HTERT RPE-1 (cell line): ENCODE data around the gene TPGS1.

Experiments used
- in situ Hi-C: fragments of 300-500 bp; cut with MboI; formaldehyde crosslinking; loops from 4 replicates; pipeline ENCODE4 v1.14.3; 2020; ENCODE audit warnings: low sequenced_read_pairs

TPGS1 gene

DNA sequence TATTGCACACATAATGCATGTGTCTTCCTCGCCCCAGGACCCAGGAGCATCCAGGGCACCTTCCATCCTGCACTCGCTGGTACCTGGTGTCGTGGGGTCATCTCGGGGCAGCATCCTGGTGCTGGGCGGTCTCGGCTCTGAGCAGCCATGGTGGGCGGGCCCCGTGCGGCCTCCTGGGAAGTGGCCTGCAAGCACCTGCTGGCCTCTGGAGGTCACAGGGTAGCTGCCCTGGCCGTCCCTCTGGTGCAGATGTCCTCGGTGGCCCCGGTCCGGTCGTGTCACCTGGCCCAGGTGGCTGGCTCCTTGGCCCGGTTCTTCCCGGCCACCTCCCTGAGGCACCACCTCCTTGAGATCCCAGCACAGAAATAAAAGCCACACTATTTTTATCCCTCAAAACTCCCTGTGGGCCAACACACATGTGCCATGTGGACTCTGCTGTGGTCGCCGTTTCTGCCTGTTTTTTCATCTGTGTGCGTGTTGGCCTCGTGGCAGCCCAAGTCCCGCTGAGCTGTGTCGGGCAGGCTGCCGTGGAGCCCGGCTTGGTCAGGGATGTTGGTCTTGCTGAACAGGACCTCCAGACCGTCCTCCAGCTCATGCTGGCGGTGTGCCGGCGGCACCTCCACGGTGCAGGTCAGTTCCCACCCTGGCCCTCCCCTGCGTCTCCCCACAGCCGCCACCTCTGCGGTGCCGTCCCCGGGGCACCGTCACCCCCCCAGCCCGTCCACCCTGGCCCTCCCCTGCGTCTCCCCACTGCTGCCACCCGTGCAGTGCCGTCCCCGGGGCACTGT is 31.5 kb downstream of the TPGS1 start:
- in situ Hi-C loops: no loop called here

DNA sequence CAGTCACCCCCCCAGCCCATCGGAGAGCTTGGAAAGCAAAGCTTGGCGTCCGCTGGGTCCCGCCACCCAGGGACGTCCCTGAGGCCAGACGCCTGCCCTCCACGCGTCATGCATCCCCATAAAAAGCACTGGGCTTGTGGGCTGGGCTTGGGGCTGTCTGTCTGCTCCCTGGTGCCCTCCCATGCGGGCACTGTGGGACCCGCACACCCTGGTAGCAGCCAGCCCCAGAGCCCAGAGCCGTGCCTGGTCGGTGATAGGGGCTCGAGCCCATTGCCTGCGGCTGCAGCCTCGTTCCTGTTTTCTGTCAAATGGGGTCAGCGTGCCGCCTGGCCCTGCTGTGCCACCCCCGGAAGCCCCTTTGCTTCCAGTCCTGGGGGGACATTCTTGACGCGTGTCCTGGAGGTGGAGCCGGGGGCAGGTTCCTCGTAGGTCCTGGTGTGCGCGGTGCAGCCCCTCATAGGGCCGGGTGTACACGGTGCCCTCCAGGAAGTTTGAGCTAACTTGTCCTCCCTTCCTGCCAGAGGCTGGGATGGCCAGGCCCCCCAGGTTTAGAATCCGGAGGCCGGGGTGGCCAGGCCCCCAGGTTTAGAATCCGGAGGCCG is 32.2 kb downstream of the TPGS1 start:
- in situ Hi-C loops: no loop called here

DNA sequence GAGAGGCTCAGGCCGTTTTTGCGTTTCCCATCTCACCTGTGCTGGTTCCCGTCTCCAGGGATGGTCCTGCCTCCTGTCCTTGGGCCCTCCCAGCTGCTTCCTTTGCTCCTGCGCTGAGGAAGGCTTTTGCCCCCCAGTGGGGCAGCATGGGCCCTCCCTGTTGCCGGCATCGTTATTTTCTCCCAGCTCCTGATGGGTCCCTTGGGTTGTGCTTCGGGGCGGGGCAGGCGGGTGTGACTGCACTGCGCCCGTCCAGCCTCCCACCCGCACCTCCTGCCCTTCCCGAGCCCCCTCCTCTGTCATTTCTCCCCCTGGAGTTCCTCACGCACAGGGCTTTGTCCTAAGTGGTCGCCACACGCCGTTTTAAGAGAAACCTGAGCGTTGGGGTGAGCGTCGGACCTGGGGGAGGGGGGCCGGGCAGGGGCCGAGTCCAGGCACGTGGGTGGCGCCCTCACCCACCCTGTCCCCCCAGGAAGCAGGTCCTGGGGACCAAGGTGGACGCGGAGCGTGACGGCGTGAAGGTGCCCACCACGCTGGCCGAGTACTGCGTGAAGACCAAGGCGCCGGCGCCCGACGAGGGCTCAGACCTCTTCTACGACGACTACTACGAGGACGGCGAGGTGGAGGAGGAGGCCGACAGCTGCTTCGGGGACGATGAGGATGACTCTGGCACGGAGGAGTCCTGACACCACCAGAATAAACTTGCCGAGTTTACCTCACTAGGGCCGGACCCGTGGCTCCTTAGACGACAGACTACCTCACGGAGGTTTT is 33.8 kb downstream of the TPGS1 start:
- in situ Hi-C loops: no loop called here

DNA sequence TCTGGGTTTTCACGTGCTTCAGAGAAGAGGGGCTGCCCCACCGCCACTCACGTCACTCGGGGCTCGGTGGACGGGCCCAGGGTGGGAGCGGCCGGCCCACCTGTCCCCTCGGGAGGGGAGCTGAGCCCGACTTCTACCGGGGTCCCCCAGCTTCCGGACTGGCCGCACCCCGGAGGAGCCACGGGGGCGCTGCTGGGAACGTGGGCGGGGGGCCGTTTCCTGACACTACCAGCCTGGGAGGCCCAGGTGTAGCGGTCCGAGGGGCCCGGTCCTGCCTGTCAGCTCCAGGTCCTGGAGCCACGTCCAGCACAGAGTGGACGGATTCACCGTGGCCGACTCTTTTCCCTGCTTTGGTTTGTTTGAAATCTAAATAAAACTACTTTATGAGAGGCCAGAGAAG is 34.4 kb downstream of the TPGS1 start:
- in situ Hi-C loops: no loop called here

DNA sequence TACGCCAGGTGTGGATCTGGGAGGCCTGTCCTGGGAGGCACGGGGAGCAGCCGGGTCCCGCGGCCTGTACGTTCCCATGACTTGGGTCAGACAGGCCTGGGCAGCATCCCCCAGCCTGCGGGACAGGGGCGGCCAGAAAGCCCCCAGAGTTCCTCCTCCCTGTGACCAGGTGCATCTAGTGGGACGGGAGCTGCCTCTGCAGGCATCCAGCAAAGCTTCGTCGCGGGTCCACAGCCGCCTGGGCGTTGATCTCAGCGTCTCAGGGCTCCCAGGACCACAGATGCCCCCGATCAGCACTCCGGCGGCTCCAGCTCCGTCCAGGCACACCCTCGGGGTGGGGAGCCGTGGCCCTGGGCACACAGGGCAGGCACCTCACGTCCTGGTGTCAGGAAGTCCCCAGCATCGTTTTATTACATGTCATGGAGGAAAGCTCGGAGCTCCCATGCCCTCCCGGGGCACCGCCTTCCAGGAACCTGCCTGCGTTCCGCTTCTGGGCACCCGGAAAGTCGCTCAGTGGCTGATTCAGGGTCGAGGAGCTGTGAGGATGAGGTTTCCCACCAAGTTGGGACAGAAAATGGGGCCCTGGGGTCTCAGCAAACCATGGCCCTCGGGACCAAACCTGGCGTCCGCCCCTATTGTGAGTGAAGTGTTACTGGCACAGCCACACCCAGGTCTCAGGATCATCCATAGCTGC is 35.0 kb downstream of the TPGS1 start:
- in situ Hi-C loops: no loop called here

DNA sequence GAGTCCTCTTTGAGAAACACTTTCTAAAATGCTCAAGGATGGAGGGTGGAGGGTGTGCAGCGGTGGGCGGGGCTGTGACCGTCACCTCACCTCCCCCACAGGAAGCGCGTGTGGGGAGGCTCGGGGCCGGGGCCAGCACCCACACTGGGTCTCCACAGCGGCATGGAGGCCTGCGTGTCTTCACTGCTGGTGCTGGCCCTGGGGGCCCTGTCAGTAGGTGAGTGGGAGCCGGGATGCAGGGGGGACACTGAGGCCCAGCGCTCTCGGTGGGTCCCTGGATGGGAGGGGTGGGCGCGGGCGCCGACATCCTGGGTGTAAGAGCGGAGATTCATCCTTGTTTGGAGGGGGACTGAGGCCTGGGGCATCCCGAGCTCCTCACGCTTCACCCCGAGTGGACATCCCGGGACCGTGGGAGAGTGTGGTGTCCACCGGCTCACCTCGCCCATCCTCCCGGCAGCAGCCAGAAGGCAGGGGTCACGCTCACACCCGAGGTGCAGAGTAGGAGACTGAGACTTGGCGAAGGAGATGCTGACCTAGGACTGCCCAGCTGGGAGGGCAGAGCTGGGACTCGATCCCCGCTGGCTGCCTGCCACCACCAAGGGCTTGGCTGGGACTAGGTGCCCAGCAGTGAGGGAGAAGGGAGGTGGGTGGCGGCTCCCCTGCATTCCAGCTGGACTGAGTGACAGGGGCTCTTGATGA is 36.8 kb downstream of the TPGS1 start, which contains the start of gene GZMM:
Gene GZMM, plus strand, starts transcription at position 144 of the 699 bp plus-strand sequence. Its CDS starts 19 bp downstream, at position 163.
- in situ Hi-C loops: no loop called here

DNA sequence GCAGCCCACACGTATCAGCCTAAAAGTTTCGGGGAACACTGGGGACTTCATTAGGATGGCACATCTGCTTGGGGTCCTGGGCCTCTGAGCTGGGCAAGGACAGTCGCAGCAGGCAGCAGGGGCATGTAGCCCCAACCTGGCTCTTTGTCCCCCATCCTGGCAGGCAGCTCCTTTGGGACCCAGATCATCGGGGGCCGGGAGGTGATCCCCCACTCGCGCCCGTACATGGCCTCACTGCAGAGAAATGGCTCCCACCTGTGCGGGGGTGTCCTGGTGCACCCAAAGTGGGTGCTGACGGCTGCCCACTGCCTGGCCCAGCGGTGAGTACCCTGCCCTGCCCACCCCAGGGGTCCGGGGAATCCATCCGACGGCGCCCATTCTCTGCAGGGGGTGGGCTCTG is 39.8 kb downstream of the TPGS1 start:
- in situ Hi-C loops: no loop called here

DNA sequence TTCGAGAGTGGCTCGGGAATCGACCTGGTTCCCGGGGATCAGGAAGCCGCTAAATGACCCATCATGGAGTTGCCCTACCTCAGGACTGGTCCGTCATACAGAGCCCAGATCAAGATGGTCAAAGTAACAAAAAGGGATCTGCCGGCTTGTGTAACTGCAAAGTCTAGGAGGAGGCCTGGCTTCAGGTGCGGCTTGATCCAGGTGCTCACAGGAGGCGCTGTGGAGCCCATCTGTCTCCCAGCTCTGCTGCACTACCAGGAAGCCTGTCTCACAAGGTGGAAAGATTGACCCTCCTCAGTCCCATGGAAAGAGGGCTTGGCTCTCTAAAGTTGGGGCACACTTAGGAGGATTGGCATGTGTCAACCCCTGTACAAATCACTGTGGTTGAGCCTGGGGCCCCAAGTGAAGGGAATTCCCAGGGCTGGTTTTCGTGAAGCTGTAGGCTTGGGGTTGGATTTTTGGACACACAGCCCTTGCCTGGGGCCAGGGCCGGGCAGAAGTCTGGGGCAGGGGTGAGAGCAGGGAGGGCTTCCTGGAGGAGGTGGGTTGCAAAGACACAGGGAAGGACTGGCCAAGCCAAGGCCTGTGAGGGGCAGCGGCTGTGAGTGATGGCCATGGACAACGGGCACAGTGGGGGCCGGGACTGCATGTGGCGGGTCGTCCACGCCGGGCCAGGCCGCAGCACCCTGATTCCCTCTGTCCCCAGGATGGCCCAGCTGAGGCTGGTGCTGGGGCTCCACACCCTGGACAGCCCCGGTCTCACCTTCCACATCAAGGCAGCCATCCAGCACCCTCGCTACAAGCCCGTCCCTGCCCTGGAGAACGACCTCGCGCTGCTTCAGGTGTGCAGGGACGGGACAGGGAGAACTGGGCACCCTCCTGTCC is 40.8 kb downstream of the TPGS1 start:
- in situ Hi-C loops: no loop called here

DNA sequence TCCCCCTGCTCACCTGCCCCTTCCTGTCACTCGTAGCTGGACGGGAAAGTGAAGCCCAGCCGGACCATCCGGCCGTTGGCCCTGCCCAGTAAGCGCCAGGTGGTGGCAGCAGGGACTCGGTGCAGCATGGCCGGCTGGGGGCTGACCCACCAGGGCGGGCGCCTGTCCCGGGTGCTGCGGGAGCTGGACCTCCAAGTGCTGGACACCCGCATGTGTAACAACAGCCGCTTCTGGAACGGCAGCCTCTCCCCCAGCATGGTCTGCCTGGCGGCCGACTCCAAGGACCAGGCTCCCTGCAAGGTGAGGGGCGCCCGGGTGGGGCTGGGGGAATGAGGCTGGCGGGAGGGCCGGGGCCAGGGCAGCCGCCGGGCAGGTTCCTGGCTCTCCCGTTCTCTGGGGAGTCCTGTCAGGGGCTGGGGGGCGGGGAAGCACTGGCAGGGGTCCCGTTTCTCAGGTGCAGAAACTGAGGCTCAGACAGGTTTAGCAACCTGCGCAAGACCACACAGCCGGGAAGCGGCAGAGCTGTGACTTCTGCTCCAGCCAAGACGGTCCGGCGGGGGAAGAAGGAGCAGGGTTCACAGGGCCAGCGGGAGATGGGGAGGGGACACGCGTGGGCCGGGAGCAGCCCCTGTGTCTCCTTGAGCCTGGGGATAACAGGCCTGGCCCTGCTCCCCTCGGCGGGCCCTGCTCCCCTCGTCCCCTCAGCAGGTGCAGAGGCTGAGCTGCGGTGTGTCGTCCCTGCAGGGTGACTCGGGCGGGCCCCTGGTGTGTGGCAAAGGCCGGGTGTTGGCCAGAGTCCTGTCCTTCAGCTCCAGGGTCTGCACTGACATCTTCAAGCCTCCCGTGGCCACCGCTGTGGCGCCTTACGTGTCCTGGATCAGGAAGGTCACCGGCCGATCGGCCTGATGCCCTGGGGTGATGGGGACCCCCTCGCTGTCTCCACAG is 41.9 kb downstream of the TPGS1 start:
- in situ Hi-C loops: no loop called here

DNA sequence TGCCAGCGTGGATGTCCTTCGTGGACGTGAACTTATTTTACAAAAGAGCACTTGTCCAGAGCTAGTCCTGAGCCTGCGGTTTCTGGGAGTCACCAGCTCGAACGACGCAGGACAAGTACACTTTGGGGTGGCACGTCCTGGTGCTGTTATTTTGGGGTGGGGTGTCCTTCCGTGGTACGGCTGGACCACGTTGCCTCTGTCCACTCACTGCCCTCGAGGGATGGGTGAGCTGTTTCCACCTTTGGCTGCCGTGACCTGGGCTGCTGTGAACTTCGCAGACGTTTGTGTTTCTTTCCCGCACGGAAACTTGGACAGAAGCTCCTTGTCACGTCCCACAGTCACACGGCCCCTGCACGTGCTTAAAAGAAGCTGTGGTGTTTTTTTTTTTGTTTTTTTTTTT is 47.5 kb downstream of the TPGS1 start:
- in situ Hi-C loops: no loop called here

DNA sequence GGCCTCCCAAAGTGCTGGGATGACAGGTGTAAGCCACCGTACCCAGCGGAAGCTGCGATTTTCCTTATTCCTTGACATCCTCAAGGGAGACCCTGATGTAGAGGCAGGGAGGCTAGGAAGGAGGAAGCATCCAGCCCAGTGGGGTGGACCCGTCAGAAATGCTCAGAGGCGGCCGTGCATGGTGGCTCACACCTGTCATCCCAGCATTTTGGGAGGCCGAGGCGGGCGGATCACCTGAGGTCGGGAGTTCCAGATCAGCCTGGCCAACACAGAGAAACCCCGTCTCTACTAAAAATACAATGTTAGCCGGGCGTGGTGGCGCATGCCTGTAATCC is 48.1 kb downstream of the TPGS1 start:
- in situ Hi-C loops: no loop called here

DNA sequence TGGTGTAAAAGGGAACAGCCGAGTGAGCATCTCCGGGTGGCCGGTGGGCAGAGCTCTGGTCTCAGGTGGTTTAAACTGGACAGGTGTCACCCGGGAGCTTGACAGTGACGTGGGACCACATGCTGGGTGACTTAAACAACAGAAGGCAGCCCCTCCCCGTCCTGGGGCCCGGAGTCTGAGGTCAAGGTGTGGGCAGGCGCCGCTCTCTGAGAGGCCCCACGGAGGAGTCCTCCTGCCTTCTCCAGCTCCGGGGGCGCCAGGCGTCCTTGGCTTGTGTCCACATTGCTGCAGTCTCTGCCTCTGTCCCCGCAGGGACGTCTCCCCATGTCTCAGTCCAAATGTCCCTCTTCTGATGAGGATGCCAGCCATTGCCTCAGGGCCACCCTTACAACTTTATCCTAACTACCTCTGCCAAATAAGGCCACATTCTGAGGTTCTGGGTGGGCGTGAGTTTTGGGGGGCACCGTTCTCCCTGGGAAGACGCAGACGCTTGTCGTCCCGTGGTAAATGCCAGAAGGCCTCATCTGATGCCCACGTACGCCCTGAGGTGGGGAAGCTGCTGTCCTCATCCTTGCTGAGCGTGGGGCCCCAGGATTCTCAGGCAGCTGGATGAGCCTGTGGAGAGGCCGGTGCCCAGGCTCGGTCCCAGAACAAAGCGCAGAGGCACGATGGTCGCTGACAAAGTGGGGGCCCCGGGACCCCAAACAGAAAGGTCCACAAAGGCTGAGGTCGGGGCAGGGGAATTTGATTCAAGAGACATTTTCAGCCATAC is 49.5 kb downstream of the TPGS1 start:
- in situ Hi-C loops: no loop called here

DNA sequence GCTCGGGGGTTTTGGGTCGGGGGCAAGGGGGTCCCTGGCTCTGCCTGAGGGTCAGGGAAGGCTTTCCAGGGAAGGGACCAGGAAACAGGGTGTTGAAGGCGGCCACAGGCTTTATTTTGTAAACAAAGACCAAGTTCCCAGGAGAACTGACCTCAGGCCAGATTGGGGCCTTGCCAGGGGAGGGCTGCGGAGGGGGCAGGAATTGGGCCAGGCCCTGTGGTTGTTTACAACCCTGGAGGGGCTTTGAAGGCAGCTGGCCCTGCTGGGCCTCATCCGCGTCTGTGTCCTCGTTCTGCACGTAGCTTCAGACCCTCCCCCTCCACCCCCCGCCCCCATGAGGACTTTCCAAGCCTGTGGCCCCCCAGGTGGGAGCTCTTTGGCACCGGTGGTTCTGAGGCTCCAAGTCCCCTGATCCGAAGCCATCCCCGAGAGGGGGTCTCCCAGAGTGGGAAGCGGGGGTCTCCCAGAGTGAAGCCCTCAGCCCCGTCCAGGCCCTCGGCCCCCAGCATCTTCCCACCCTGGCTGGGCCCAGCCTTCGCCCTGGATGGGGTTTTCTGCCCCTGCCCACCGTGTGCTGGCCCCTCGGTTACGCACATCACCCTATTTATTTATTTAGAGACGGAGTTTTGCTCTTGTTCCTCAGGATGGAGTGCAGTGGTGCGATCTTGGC is 51.6 kb downstream of the TPGS1 start:
- in situ Hi-C loops: no loop called here

DNA sequence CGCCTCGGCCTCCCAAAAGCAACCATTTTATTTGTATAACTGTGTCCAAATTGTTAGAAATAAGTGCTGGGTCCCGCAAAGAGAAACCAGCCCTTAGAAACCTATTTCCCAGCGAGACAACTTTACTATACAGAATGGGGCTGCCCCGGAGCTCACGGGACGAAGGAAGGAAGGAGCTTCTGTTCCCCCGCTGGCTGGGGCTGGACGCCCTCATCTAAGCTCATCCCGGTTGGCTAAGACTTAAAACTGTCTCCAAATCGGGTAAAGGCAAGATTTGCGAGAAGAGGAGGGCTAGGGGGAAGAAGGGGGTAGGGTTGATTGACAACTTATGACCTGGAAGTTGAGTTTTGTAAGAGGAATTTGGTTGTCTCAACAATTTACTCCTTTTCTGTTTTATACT is 52.8 kb downstream of the TPGS1 start:
- in situ Hi-C loops: no loop called here

DNA sequence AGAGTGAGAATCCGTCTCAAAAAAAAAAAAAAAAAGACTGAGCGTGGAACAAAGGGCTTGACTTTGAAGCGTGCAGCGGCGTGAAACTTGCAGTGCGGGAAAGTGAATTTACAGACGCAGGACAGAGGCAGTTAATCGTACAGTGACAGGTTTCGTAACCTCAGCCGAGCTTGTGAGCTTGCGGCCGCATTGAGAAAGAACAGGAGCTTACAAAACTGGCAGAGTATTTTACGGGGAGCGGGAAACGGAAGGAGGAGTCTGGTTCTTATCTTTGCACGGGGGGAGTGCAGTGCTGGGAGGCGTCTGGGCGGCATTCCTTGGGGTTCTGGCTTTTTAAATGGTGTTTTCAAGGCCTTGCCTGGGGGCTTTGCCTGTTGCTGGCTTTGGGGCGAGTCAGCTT is 59.1 kb downstream of the TPGS1 start:
- in situ Hi-C loops: no loop called here

DNA sequence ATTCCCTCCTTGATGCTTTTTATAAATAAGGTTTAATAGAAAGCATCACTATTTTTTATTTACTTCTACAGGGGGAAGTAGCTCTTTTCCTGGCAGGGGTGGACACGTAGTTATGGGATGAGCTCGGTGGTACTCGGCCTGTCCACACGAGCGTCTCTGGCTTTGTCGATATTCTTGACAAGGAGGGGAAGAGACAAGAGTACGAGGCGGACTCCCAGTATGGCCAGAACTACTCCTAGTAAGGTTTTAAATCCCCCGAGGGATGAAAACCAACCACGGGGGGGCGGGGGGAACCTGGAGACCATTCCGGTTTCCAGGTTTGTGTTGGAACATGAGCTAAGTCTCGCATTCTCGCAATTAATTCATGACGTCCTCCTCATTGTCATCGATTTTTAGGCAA is 59.5 kb downstream of the TPGS1 start:
- in situ Hi-C loops: no loop called here

DNA sequence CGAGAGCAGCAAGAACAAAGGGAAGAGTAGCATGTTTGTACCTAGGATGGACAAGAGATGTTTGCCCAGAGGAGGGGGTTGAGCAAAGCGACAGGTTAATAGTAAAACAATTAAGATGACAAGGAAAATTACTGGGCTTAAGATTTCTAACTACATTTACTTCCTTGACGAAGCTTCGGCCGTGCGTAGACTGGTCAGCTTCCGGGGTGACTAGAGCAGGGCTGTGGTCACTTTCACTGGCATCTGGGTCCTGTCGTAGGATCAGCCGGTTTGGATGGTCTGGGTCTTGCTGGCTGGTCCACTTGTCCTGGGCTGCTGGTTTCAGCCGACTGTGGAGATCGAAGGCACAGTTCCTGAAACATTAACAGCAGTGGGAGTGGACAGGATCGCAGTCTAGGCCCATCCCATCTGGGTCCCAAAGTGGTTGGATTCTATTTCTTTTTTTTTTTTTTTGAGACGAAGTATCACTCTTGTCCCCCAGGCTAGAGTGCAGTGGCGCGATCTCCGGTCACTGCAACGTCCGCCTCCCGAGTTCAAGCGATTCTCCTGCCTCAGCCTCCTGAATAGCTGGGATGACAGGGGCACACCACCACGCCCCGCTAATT is 60.1 kb downstream of the TPGS1 start:
- in situ Hi-C loops: no loop called here
